ENCODE results near the gene CAMKV. TPM values are rescaled to one million over a fixed set of nuclear protein-coding genes. Genes with fewer than 3 reads are reported as not detected.
"Not testable (repeated sequence)": the region's sequence is repeated elsewhere in the genome, so short reads cannot be mapped to it uniquely, and the experiment has no call there.

Gene CAMKV
- not detected in 2 replicates for total RNA-seq (2014; rRNA removed; shearing (Covaris generic))

- Histone ChIP-seq H3K9me3 (replicated peaks) (no peaks in the 10 kb centered on the region), H3K27me3 (replicated peaks) (peaks cover 41% of the 10 kb centered on the region), H3K4me3 (no peak within 1 kb of the TSS), H3K36me3 (no peaks in the 10 kb centered on the region), H3K4me1 (replicated peaks) (no peaks in the 10 kb centered on the region; the same call in 1 of the 2 replicates), H3K27ac (no peak within 1 kb of the TSS)
- DNase-seq (ENCODE audit: low read depth in 1 of 2, low spot score in 2 of 2) = no peak
These were observed at the start of gene CAMKV for GRCh38 chr3:49869525-49870126. Gene CAMKV, minus strand, starts transcription at chr3:49869906. Its CDS starts 7,518 bp downstream, at chr3:49862388.

- not testable (repeated sequence) for H3K9me3 ChIP-seq (replicated peaks); H3K4me3 ChIP-seq; H3K4me1 ChIP-seq (replicated peaks); H3K27me3 ChIP-seq (replicated peaks); DNase-seq (ENCODE audit: low read depth in 1 of 2, low spot score in 2 of 2); H3K36me3 ChIP-seq; H3K27ac ChIP-seq
These were observed 48.3 kb upstream of the CAMKV start for GRCh38 chr3:49917806-49918590.

- Histone ChIP-seq H3K27me3 (replicated peaks) (no peaks in the 10 kb centered on the region), H3K4me1 (replicated peaks) (no peaks in the 10 kb centered on the region), H3K4me3 (no peak overlapping the region), H3K9me3 (replicated peaks) (no peaks in the 10 kb centered on the region), H3K36me3 (no peaks in the 10 kb centered on the region), H3K27ac (no peak overlapping the region)
- DNase-seq (ENCODE audit: low read depth in 1 of 2, low spot score in 2 of 2) = no peak
These were observed 47.0 kb upstream of the CAMKV start for GRCh38 chr3:49916686-49917085.

GRCh38 chr3:49914906-49915305, 45.2 kb upstream of the CAMKV start:
- DNase-seq (ENCODE audit: low read depth in 1 of 2, low spot score in 2 of 2) = no peak
- Histone ChIP-seq H3K27ac (no peak overlapping the region), H3K4me3 (no peak overlapping the region), H3K27me3 (replicated peaks) (no peaks in the 10 kb centered on the region), H3K9me3 (replicated peaks) (no peaks in the 10 kb centered on the region), H3K36me3 (0 out of 2 replicates have a peak, but pooled peaks cover 4% of the 10 kb centered on the region), H3K4me1 (replicated peaks) (no peaks in the 10 kb centered on the region)

GRCh38 chr3:49912881-49913281, 43.2 kb upstream of the CAMKV start:
- Histone ChIP-seq H3K4me1 (replicated peaks) (no peaks in the 10 kb centered on the region), H3K36me3 (0 out of 2 replicates have a peak, but pooled peaks cover 4% of the 10 kb centered on the region), H3K27ac (no peak overlapping the region), H3K9me3 (replicated peaks) (no peaks in the 10 kb centered on the region), H3K4me3 (no peak overlapping the region), H3K27me3 (replicated peaks) (no peaks in the 10 kb centered on the region)
- DNase-seq (ENCODE audit: low read depth in 1 of 2, low spot score in 2 of 2) = no peak

GRCh38 chr3:49911611-49912010, 41.9 kb upstream of the CAMKV start:
- H3K36me3 ChIP-seq = 0 out of 2 replicates have a peak, but pooled peaks cover 4% of the 10 kb centered on the region
- no peak for DNase-seq (ENCODE audit: low read depth in 1 of 2, low spot score in 2 of 2)
- no peak overlapping the region for H3K27ac ChIP-seq
- no peak overlapping the region for H3K4me3 ChIP-seq
- H3K4me1 ChIP-seq (replicated peaks) = no peaks in the 10 kb centered on the region
- no peaks in the 10 kb centered on the region for H3K27me3 ChIP-seq (replicated peaks)
- no peaks in the 10 kb centered on the region for H3K9me3 ChIP-seq (replicated peaks)

GRCh38 chr3:49911124-49911420, 41.4 kb upstream of the CAMKV start:
- no peak for DNase-seq (ENCODE audit: low read depth in 1 of 2, low spot score in 2 of 2)
- Histone ChIP-seq H3K27me3 (replicated peaks) (no peaks in the 10 kb centered on the region), H3K36me3 (0 out of 2 replicates have a peak, but pooled peaks cover 4% of the 10 kb centered on the region), H3K4me3 (no peak overlapping the region), H3K27ac (no peak overlapping the region), H3K4me1 (replicated peaks) (no peaks in the 10 kb centered on the region; the same call in 1 of the 2 replicates), H3K9me3 (replicated peaks) (no peaks in the 10 kb centered on the region)

- no peak overlapping the region for H3K4me3 ChIP-seq
- no peak for DNase-seq (ENCODE audit: low read depth in 1 of 2, low spot score in 2 of 2)
- H3K27ac ChIP-seq = no peak overlapping the region
- H3K36me3 ChIP-seq = 0 out of 2 replicates have a peak, but pooled peaks cover 4% of the 10 kb centered on the region
- H3K4me1 ChIP-seq (replicated peaks) = no peaks in the 10 kb centered on the region; the same call in 1 of the 2 replicates
- no peaks in the 10 kb centered on the region for H3K27me3 ChIP-seq (replicated peaks)
- H3K9me3 ChIP-seq (replicated peaks) = no peaks in the 10 kb centered on the region
These were observed 40.9 kb upstream of the CAMKV start for GRCh38 chr3:49910409-49911123.

GRCh38 chr3:49908373-49909199, 38.9 kb upstream of the CAMKV start:
- no peaks in the 10 kb centered on the region; the same call in 1 of the 2 replicates for H3K4me1 ChIP-seq (replicated peaks)
- H3K4me3 ChIP-seq = no peak overlapping the region
- no peaks in the 10 kb centered on the region for H3K9me3 ChIP-seq (replicated peaks)

GRCh38 chr3:49906073-49906743, 36.5 kb upstream of the CAMKV start:
- no peaks in the 10 kb centered on the region for H3K27me3 ChIP-seq (replicated peaks)
- no peak for DNase-seq (ENCODE audit: low read depth in 1 of 2, low spot score in 2 of 2)
- 0 out of 2 replicates have a peak, but pooled peaks cover 4% of the 10 kb centered on the region for H3K36me3 ChIP-seq
- no peak overlapping the region for H3K27ac ChIP-seq
- no peaks in the 10 kb centered on the region; the same call in 1 of the 2 replicates for H3K4me1 ChIP-seq (replicated peaks)
- no peak overlapping the region for H3K4me3 ChIP-seq
- no peaks in the 10 kb centered on the region for H3K9me3 ChIP-seq (replicated peaks)

More at GRCh38 chr3:49908373-49909199, 38.9 kb upstream of the CAMKV start:
- Histone ChIP-seq H3K36me3 (0 out of 2 replicates have a peak, but pooled peaks cover 4% of the 10 kb centered on the region), H3K27me3 (replicated peaks) (no peaks in the 10 kb centered on the region), H3K27ac (no peak overlapping the region)
- no peak for DNase-seq (ENCODE audit: low read depth in 1 of 2, low spot score in 2 of 2)

GRCh38 chr3:49904448-49904847, 34.7 kb upstream of the CAMKV start:
- not testable (repeated sequence) for H3K4me1 ChIP-seq (replicated peaks); H3K9me3 ChIP-seq (replicated peaks); H3K36me3 ChIP-seq; H3K27me3 ChIP-seq (replicated peaks); DNase-seq (ENCODE audit: low read depth in 1 of 2, low spot score in 2 of 2); H3K27ac ChIP-seq; H3K4me3 ChIP-seq

GRCh38 chr3:49903451-49904424, 34.0 kb upstream of the CAMKV start, which contains the start of gene MST1R:
Gene MST1R, minus strand, starts transcription at chr3:49903873. Its CDS starts 264 bp downstream, at chr3:49903609.
- DNase-seq (ENCODE audit: low read depth in 1 of 2, low spot score in 2 of 2) = no peak
- no peak within 1 kb of the TSS for H3K27ac ChIP-seq
- H3K36me3 ChIP-seq = no peaks in the 10 kb centered on the region
- H3K9me3 ChIP-seq (replicated peaks) = no peaks in the 10 kb centered on the region
- H3K27me3 ChIP-seq (replicated peaks) = no peaks in the 10 kb centered on the region
- H3K4me1 ChIP-seq (replicated peaks) = no peaks in the 10 kb centered on the region; the same call in 1 of the 2 replicates
- H3K4me3 ChIP-seq = no peak within 1 kb of the TSS
